HG02571 (cell line): ENCODE results near the gene NMNAT2.
"Not testable (repeated sequence)": the region's sequence is repeated elsewhere in the genome, so short reads cannot be mapped to it uniquely, and the experiment has no call there.

Source experiments
- ATAC-seq: cut with Tn5 transposase; IDR thresholded peaks from one replicate; pipeline ENCODE4 v1.9.1; 2021; ENCODE audit warnings: mild to moderate bottlenecking, moderate library complexity; ENCODE audit not compliant: unreplicated experiment

Gene NMNAT2

DNA sequence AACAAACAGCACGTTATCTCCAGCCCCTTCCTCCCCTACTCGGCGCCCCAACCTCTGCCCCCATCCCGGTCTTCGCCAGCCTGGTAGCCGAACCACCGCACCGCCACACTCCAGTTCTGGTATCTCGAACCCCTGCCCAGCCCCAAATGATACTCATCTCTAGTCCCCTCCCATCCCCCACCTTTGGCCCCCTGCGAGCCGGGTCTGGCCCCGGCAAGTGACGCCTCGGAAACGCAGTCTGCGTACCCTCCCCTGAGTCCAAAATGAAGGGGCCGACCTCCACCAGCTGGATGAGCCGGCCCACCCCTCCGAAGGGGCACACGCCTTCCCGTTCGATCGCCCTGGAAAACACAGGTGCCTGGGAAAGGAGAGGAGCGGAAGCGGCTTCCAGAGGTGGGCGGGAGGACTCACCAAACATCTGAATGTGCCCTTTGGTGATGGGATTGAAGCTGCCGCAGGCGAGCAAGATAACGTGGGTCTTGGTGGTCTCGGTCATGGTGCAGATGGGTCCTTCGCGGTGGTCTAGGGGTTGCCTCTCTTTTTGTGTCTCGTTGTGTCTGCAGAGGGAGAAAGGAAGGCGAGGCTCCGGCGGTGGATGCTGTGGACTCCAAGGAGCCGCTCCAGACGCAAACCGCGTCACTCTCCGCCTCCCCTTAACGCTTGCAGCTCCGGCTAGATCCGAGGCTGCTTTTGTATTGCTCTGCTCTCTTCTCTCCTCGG is at the start of gene NMNAT2:
Gene NMNAT2 (minus strand): TSS at position 609 of the 720 bp plus-strand sequence. CDS start 113 bp downstream, at position 496.
- ATAC-seq: no peak

DNA sequence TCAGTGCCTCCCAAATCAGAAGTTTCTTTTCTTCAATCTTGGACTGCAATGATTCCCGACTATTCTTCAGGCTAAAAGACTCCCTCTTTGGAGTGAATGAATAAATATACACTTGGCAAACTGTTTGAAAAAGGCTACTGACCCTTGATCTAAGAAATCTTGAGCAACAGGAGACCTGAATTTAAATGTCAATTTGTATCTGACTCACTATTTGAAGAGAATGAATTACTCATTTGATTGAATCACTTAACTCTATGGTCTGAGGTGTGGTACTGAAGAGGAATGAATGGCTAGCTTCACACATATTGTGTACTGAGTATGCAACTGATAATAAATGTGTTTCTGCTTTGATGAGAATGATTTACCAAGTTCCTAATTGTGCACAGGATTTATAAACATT is 49.5 kb upstream of the NMNAT2 start:
- ATAC-seq: no peak

DNA sequence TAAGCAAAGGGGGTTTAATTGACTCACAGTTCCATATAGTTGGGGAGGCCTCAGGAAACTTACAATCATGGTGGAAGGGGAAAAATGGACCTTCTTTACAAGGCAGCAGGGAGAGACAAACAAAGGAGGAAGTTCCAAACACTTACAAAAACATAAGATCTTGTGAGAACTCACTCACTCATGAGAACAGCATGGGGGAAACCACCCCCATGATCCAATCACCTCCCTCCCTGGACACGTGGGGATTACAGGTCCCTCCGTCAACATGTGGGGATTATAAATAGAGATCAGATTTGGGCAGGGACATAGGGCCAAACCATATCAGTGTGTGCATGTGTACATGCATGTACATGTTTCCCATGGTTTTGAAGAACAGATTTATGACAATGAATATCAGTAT is 48.6 kb upstream of the NMNAT2 start:
- no peak for ATAC-seq

DNA sequence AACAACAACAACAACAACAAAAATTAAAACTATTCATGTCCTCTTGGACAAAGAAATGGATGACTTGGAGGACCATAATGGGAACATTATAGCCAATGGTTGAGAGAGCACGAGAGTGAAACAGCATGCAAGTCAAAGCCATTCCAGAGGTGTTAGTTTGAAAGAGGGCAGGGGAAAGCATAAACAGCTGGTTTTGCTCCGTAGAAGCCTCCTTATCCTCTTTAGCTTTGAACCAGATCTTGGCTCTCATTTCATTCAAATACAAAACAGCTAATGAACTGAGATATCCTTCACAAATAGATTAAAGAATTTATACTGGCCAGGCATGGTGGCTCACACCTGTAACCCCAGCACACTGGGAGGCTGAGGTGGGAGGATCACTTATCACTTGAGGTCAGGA is 45.4 kb upstream of the NMNAT2 start:
- ATAC-seq: no peak

- no peak for ATAC-seq
These were observed 43.2 kb upstream of the NMNAT2 start for GRCh38 chr1:183461350-183461749.

DNA sequence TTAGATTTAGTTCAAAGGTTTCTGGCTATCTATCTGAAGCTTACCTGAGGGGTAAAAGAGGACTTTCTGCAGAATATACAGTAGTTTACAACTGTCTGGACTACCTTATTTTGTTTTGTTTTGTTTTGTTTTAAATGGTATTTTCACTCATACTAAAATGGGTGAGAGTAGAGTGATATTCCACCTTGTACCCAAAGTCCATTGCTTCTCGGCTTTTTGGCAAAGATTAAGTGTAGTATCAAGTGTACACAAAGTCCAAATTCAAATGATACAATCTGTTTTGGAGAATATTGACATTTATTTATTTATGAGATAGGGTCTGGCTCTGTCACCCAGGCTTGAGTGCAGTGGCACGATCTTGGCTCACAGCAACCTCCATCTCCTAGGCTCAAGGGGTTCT is 42.4 kb upstream of the NMNAT2 start:
- no peak for ATAC-seq

DNA sequence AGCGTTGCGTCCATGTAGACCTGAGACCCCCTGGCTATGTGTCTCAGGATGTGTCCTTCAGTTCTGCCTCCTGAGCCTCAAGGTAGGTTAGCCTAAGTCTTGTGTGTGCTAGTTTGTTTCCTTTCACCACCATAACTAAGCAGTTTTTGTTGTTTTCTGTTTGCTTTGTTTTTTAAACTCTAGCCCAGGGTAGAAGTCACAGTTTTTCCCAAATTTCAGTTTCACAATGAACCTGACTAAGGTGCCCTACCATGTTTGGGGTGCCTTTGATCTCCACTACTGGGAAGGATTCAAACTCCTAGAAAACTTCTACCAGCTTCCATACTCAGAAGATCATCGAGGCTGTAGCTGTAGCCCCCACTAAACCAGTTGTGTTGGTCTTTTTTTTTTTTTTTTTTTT is 39.3 kb upstream of the NMNAT2 start:
- ATAC-seq: no peak

DNA sequence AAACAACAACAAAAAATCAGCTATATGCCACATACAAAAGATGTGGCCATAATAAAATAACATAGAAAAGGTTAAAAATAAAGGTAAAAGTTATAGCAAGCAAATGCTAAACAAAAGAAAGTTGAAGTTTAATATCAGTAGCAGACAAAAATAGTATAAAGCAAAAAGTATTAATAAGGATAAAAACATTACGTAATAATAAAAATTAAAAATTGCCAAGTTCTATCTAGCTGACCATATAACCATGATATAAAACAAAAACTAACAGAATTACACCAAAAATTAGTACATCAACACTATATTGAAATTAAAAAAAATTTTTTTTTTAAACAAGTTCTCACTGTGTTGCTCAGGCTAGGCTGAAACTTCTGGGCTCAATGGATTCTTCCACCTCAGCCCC is 38.6 kb upstream of the NMNAT2 start:
- no peak for ATAC-seq

- no peak for ATAC-seq
These were observed 36.2 kb upstream of the NMNAT2 start for GRCh38 chr1:183454377-183454776.

DNA sequence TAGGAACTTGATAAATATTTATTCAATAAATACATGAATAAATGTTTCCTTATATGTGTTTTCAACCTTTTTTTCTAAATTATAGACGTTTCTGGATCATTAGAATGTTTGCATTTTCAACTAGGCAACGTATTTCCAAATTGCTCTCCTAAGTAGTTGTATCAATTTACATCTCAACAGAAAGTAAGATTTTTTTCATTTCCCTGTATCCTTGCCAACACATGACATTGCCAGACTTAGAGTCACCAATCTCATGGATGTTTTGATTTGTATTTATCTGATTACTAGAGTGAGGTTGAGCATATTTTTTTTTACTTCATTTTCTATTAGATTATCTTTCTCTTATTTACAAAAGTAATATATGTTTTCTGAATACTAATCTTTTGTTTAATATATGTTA is 31.9 kb upstream of the NMNAT2 start:
- no peak for ATAC-seq

DNA sequence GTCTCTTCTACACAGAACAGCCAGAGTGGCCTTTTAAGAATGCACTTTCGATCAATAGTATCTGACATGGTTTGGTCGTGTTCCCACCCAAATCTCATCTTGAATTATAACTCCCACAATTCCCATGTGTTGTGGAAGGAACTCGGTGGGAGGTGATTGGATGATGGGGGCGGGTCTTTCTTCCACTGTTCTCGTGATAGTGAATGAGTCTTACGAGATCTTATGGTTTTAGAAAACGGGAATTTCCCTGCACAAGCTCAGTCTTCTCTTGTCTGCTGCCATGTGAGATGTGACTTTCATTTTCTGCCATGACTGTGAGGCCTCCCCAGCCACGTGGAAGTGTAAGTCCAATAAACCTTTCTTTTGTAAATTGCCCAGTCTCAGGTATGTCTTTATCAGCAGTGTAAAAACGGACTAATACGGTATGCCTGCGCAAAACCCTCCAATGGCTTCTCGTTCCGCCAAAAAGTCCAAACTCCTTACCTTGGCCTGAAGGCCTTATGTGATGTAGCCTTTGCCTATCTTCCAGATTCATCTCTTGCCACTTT is 31.1 kb upstream of the NMNAT2 start:
- no peak for ATAC-seq

DNA sequence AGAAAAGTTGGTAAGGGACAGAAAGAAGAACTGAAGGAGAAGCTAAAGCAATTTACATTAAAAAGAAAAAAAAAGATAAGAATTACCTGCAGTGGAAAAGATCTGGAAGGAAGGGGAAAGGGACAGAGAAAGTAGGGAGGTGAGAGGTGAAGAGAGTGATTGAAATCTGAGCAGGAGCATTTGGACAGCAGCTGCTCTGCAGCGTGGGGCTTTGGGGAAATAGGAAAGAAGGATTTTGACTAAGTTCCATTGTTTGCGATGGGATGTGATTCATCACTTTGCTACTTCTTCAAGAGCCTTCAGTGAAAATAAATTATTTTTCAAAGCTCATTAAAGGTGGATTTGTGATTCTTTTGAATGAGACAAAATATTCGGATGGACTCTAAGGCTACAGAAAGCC is 26.1 kb upstream of the NMNAT2 start:
- no peak for ATAC-seq

- no peak for ATAC-seq
These were observed 25.3 kb upstream of the NMNAT2 start for GRCh38 chr1:183443466-183443865.

- no peak for ATAC-seq
These were observed 24.8 kb upstream of the NMNAT2 start for GRCh38 chr1:183443011-183443410.

DNA sequence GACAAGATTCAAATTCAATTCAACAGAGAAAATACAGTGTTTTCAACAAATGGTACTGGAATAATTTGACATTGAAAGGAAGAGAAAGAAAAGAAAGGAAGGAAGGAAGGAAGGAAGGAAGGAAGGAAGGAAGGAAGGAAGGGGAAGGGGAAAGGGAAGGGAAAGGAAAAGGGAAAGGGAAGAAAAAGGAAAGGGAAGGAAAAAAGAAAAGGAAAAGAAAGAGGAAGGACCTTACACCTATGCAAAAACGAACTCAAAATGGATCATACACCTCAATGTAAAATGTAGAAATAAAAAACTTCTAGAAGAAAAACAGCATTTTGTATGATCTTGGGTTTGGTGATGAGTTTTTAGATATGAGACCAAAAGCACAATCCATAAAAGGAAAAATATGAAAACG is 19.9 kb upstream of the NMNAT2 start:
- no peak for ATAC-seq

DNA sequence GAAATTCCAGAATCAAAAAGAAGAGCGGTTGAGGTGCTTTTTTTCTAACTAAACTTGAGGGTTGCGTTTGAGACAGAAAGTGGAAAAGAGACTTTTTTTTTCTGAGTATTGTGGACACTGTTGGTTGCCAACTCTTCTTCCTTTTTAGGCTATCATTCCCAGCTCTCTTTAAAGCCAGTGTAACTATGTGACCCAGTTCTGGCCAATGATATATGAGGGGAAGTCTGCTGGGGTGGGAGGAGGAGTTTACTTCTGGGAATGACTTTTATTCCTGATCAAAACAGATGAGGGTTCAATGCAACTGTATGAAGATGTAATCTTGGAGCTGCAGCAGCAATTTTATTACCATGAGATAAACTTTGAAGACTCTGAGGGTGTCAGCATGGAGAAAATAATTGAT is 17.3 kb upstream of the NMNAT2 start:
- ATAC-seq: no peak

DNA sequence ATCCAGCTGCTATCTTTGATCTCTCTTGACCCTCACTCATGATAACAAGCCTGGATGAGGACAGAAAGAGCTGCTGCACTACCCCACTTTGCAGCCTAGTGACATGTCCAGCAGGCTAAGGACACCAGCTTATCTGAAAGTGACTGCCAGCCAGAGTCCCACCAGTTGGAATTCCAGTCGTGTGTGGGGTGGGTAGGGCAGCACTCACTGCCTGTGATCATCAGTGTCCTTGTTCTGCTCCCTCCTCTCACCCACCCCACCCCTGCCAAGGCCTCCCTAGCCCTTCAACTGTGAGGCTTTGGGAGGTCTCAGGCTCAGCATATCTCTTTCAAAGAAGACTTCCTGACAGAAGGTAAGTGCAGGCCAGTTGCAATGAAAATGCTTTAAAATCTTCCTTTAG is 15.5 kb upstream of the NMNAT2 start:
- ATAC-seq: no peak

- no peak for ATAC-seq
These were observed 14.3 kb upstream of the NMNAT2 start for GRCh38 chr1:183432548-183432875.

- no peak for ATAC-seq
These were observed 13.8 kb upstream of the NMNAT2 start for GRCh38 chr1:183431840-183432547.

DNA sequence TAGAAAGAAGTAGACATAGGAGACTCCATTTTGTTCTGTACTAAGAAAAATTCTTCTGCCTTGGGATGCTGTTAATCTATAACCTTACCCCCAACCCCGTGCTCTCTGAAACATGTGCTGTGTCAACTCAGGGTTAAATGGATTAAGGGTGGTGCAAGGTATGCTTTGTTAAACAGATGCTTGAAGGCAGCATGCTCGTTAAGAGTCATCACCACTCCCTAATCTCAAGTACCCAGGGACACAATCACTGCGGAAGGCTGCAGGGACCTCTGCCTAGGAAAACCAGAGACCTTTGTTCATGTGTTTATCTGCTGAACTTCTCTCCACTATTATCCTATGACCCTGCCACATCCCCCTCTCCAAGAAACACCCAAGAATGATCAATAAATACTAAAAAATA is 9.4 kb upstream of the NMNAT2 start:
- not testable (repeated sequence) for ATAC-seq

- ATAC-seq: no peak
These were observed 6.5 kb upstream of the NMNAT2 start for GRCh38 chr1:183424691-183425090.

DNA sequence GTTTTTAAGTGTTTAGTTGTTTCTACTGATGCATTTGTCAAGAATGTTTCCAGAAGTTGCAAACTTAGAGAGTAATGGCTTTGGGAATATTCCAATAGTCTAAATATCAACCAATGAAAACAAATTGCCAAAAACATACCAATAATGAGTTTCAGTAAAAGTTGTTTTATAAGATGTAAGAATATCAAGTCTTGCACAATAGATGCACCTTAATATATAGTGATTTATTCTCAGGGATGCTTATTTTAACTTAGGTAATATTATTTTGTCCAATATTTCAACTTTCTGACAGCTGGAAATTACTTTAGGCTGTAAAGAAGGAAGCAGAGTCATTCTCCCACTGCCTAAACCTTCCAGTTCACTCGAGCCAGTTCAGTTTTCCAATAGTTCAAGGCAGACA is 5.4 kb upstream of the NMNAT2 start:
- no peak for ATAC-seq
